WERI-Rb-1 (cell line): Measurements from ENCODE around the gene SEC22A.

ENCODE experiments used
- DNase-seq: peaks from one replicate; pipeline ENCODE4 v3.0.0-alpha.2; 2020
- H3K27ac ChIP-seq: fragments of 250-450 bp; sonication (Bioruptor Pico); 2 replicates; pipeline ENCODE4 v1.5.1; 2020; ENCODE audit warnings: mild to moderate bottlenecking, moderate library complexity
- H3K27me3 ChIP-seq: fragments of 250-450 bp; sonication (Bioruptor Pico); 2 replicates; pipeline ENCODE4 v1.5.1; 2021; ENCODE audit warnings: mild to moderate bottlenecking, low read depth, moderate library complexity; ENCODE audit not compliant: insufficient read depth, severe bottlenecking
- H3K36me3 ChIP-seq: fragments of 250-450 bp; sonication (Bioruptor Pico); 2 replicates; pipeline ENCODE4 v1.5.1; 2020; ENCODE audit warnings: mild to moderate bottlenecking, moderate library complexity
- H3K4me3 ChIP-seq: 2 replicates; pipeline ENCODE4 v1.5.1; 2011; ENCODE audit warnings: low read depth, mild to moderate bottlenecking, control low read depth, low read length
- H3K9me3 ChIP-seq: fragments of 250-450 bp; sonication (Bioruptor Pico); 2 replicates; pipeline ENCODE4 v1.5.1; 2021; ENCODE audit warnings: mild to moderate bottlenecking, moderate library complexity; ENCODE audit not compliant: severe bottlenecking
- TF ChIP-seq, protein P1 (sequence below): IDR thresholded peaks from 2 replicates; pipeline ENCODE4 v1.5.1; 2011; ENCODE audit warnings: low read depth, mild to moderate bottlenecking, control low read depth, inconsistent platforms, low read length

SEC22A gene

DNA sequence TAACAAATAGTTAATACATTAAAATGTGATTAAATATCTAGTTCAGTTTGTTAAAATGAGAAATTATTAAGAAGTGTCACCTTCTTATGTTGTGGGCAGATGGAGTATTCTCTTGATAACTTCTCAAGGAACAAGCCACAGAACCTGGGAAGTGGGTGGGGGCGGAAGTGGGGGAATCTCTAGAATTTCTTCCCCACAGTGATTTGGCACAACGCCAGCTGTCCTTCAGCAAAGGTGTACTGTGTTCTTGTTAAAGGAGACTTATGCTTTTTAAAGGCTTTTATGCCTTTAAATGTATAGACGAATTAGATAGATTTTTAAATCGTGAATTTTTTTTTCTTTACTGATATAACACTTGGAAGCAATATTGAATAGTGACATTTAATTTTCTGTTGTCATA lies 42.4 kb downstream of the SEC22A start:
- Histone ChIP-seq H3K9me3 (no peaks in the 10 kb centered on the region), H3K36me3 (peaks cover 31% of the 10 kb centered on the region), H3K27ac (no peak overlapping the region), H3K27me3 (no peaks in the 10 kb centered on the region), H3K4me3 (no peak overlapping the region)
- TF ChIP-seq, protein P1, sequence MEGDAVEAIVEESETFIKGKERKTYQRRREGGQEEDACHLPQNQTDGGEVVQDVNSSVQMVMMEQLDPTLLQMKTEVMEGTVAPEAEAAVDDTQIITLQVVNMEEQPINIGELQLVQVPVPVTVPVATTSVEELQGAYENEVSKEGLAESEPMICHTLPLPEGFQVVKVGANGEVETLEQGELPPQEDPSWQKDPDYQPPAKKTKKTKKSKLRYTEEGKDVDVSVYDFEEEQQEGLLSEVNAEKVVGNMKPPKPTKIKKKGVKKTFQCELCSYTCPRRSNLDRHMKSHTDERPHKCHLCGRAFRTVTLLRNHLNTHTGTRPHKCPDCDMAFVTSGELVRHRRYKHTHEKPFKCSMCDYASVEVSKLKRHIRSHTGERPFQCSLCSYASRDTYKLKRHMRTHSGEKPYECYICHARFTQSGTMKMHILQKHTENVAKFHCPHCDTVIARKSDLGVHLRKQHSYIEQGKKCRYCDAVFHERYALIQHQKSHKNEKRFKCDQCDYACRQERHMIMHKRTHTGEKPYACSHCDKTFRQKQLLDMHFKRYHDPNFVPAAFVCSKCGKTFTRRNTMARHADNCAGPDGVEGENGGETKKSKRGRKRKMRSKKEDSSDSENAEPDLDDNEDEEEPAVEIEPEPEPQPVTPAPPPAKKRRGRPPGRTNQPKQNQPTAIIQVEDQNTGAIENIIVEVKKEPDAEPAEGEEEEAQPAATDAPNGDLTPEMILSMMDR, result no peak
- DNase-seq, result no peak

DNA sequence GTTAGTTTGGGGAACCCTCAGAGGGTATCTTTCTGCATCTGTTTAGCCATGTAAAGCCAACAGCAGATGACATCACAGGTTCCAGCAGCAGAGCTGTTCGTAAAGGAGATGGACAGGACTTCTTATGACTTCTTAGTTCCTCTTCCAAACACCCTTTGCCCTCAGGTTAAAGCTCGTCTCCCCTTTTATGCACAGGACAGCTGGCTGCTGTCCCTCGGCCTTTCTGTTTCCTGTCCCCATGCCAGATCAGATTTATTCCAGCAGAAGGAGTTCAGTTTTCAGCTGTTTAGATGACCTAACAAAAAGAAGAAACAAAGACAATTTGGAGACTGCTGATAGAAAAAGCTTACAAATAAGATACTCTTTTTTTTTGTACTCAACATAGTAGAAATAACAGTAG lies 45.1 kb downstream of the SEC22A start:
- Histone ChIP-seq H3K4me3 (no peak overlapping the region), H3K36me3 (peaks cover 31% of the 10 kb centered on the region), H3K27ac (no peak overlapping the region), H3K9me3 (no peaks in the 10 kb centered on the region), H3K27me3 (no peaks in the 10 kb centered on the region)
- DNase-seq, result no peak
- TF ChIP-seq, protein P1, result no peak

DNA sequence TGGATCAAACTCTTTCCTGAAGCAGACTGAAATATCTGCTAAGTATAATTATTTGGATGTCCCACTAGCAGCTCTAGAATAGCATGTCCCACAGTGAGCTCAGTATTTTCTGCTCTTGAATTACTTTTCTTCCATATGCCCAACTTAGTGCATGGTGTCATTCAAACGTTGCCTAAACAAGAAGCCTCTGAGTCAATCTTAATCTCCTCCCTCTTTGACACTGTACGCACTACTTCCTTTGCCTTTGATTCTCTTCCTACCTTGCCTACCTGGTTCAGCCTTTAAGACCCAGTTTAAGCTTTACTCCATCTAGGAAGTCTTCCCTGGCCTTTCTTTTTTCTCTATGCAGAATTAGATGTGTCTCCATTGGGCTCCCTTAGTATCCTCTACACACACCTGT lies 54.5 kb downstream of the SEC22A start:
- TF ChIP-seq, protein P1, result no peak
- no peaks in the 10 kb centered on the region for H3K27me3 ChIP-seq
- no peak overlapping the region for H3K27ac ChIP-seq
- no peak overlapping the region for H3K4me3 ChIP-seq
- DNase-seq, result no peak
- H3K36me3 ChIP-seq, result peaks cover 2% of the 10 kb centered on the region; the same call in 1 of the 2 replicates
- no peaks in the 10 kb centered on the region for H3K9me3 ChIP-seq

DNA sequence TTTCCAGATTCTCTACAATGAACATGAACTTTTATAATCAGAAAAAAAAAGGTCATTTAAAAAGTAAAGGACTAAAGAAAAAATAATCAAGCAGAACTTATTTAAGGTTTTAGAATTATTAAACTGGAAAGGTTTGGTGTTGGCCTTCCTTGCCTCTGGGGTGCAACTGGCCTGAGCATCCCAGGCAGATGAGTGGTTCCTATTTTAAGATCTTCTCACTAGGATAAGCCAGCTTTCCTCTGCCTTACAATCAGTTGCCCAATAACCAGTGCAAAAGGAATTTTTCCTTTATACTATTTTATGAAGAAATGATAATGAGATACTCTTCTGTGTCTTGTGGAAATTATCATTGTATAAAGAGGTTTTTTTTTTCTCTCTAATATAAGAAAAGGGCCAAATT lies 56.6 kb downstream of the SEC22A start:
- H3K36me3 ChIP-seq, result no peaks in the 10 kb centered on the region
- no peak for DNase-seq
- H3K27ac ChIP-seq, result no peak overlapping the region
- H3K4me3 ChIP-seq, result no peak overlapping the region
- TF ChIP-seq, protein P1, result no peak
- no peaks in the 10 kb centered on the region for H3K9me3 ChIP-seq
- no peaks in the 10 kb centered on the region for H3K27me3 ChIP-seq

DNA sequence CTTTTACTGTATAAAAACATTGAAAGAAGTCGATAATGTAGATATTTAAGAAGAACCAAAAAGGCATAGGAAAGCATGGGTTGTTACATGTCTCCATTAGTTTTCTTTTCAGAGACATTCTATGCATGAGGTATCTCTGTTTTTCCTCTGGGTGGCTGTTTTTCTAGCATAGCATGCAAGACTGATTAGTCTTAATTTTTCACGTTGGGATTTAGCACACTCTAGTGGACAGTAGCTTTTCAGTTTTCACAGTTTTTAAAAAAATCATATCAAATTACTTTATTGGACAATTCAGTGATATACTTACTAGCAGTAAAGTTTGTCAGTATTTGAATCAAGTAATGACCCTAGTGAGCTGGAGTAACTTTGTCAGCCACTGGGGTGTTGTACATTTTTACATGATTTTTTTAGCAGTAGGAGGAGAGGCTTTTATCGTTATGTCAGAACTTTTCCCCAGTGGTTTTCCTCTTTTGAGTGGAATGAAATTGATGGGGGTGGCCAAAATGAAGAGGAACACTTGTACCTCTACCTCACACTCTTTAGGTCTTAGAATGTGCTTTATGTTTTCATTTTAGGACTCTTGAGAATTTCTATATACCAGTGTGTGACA lies 57.2 kb downstream of the SEC22A start:
- Histone ChIP-seq H3K27ac (no peak overlapping the region), H3K27me3 (no peaks in the 10 kb centered on the region), H3K9me3 (no peaks in the 10 kb centered on the region), H3K36me3 (no peaks in the 10 kb centered on the region), H3K4me3 (no peak overlapping the region)
- no peak for DNase-seq
- TF ChIP-seq, protein P1, result peak; percentile 24; the same call in 1 of the 2 replicates

DNA sequence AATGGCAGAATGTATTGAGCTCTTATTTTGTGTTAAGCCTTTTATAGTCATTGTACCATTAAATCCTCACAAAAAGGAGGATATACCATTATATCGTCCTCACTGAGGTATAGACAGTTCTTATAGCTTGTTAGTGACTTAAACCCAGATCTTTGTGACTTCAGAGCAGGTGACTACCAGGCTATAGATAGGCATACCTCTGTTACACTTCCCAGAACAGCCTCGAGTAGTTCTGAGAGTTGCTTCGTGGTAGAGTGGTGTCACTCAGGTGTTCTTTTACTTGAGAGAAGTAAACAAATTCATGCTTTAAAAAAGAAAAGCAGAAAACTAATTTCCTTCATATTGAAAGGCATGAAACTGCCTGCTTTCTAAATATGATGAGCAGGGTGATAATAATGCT lies 59.9 kb downstream of the SEC22A start:
- no peaks in the 10 kb centered on the region for H3K27me3 ChIP-seq
- TF ChIP-seq, protein P1, result no peak
- H3K27ac ChIP-seq, result no peak overlapping the region
- H3K9me3 ChIP-seq, result peaks cover 3% of the 10 kb centered on the region
- DNase-seq, result no peak
- no peak overlapping the region for H3K4me3 ChIP-seq
- peaks cover 10% of the 10 kb centered on the region; the same call in 1 of the 2 replicates for H3K36me3 ChIP-seq
